Left lung (tissue), 10 donors: ENCODE data around the gene LDLRAD3. TPM values are rescaled to one million over a fixed set of nuclear protein-coding genes. Genes with fewer than 3 reads are reported as not detected.

Experiments used
- ATAC-seq: fragments of 200-7000 bp; cut with Tn5 transposase; one replicate; pipeline ENCODE4 v1.9.1; 2020; ENCODE audit warnings: moderate library complexity
- DNase-seq, 4 donors: peaks; one replicate each; pipeline ENCODE4 v3.0.0-alpha.2; 2013 to 2020
- H3K27ac ChIP-seq, 2 donors: fragments of 200-600 bp; sonication (generic) in 1 of 2; one replicate each; pipeline versions ENCODE4 v1.5.0 to v1.8.0; 2020 to 2021
- H3K27me3 ChIP-seq, 2 donors: fragments of 200-600 bp; sonication (generic) in 1 of 2; one replicate each; pipeline versions ENCODE4 v1.5.0 to v1.8.0; 2020 to 2021
- H3K36me3 ChIP-seq, 2 donors: fragments of 200-600 bp; sonication (generic) in 1 of 2; one replicate each; pipeline versions ENCODE4 v1.5.0 to v1.8.0; 2020 to 2021
- H3K4me1 ChIP-seq, 2 donors: fragments of 200-600 bp; one replicate each; pipeline ENCODE4 v1.8.0; 2021
- H3K4me3 ChIP-seq, 2 donors: fragments of 200-600 bp; sonication (generic) in 1 of 2; one replicate each; pipeline versions ENCODE4 v1.5.0 to v1.8.0; 2020 to 2021; ENCODE audit warnings: mild to moderate bottlenecking in 1 of 2
- H3K9me3 ChIP-seq, 2 donors: fragments of 200-600 bp; sonication (generic) in 1 of 2; one replicate each; pipeline versions ENCODE4 v1.5.0 to v1.8.0; 2020 to 2021
- intact Hi-C, 2 donors: fragments of 100-400 bp; cut with DNase I; formaldehyde crosslinking; loops; one replicate each; pipeline versions ENCODE4 v1.11.2 to v1.14.2; 2022
- polyA plus RNA-seq, 6 donors: library from polyadenylated mRNA; unstranded; fragments of 120-200 nt; gene quantifications; one replicate each; pipeline ENCODE4 v1.2.1, GENCODE V29; 2013; ENCODE audit not compliant: insufficient read length in 6 of 6
- total RNA-seq, 2 donors: library from RNA; stranded (reverse); fragmentation: NEBNext Ultra II Directional; extraction: Animal tissue kit (Norgen Biotek cat#: 25700); gene quantifications; one replicate each; pipeline ENCODE4 v1.2.1, GENCODE V29; 2021
- TF ChIP-seq, protein P1 (sequence below), 2 donors: fragments of 200-600 bp; sonication (generic) in 1 of 2; IDR thresholded peaks; one replicate each; pipeline versions ENCODE4 v1.5.0 to v1.8.0; 2021; ENCODE audit warnings: antibody characterized with exemption in 2 of 2
- donor health status: DM: no; HTN: yes; CAD: no.
- donor health status: DM: no; HTN: no; CAD: no.

The LDLRAD3 gene
- total and polyA plus RNA-seq, 8 donors, result 7.1 to 18.2 (median 16.8) TPM

DNA sequence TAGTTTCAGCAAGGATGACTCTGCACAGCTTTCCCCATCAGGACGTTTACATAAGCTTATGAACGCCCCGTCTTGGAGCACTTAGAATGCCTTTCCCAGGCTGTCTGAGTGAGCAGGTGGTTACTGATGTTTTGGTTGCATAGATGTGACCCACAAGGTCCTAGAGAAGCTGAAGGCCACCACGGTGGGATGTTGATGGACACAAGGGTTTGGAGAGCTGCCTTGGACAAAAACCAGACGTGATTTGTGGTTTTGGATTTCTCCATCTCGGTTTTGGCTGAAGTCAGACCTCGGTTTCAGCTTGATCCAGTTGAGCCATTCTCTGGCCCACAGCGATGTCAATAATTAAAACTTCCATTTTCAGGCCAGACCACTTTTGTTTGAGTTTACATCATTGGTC is 151.9 kb downstream of the LDLRAD3 start:
- no peaks in the 10 kb centered on the region for H3K9me3 ChIP-seq
- no peak overlapping the region for H3K4me3 ChIP-seq
- ATAC-seq (peak; percentile 39), DNase-seq (no peak)
- H3K27me3 ChIP-seq, result no peaks in the 10 kb centered on the region
- TF ChIP-seq, protein P1, sequence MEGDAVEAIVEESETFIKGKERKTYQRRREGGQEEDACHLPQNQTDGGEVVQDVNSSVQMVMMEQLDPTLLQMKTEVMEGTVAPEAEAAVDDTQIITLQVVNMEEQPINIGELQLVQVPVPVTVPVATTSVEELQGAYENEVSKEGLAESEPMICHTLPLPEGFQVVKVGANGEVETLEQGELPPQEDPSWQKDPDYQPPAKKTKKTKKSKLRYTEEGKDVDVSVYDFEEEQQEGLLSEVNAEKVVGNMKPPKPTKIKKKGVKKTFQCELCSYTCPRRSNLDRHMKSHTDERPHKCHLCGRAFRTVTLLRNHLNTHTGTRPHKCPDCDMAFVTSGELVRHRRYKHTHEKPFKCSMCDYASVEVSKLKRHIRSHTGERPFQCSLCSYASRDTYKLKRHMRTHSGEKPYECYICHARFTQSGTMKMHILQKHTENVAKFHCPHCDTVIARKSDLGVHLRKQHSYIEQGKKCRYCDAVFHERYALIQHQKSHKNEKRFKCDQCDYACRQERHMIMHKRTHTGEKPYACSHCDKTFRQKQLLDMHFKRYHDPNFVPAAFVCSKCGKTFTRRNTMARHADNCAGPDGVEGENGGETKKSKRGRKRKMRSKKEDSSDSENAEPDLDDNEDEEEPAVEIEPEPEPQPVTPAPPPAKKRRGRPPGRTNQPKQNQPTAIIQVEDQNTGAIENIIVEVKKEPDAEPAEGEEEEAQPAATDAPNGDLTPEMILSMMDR (IDR thresholded peaks at IDR 0.05), result no peak
- H3K4me1 ChIP-seq, result peaks cover 0 to 8% of the 10 kb centered on the region in 2 donors
- H3K36me3 ChIP-seq, result peaks cover 0 to 3% of the 10 kb centered on the region in 2 donors
- no peak overlapping the region for H3K27ac ChIP-seq
- intact Hi-C loops, result no loop called here

DNA sequence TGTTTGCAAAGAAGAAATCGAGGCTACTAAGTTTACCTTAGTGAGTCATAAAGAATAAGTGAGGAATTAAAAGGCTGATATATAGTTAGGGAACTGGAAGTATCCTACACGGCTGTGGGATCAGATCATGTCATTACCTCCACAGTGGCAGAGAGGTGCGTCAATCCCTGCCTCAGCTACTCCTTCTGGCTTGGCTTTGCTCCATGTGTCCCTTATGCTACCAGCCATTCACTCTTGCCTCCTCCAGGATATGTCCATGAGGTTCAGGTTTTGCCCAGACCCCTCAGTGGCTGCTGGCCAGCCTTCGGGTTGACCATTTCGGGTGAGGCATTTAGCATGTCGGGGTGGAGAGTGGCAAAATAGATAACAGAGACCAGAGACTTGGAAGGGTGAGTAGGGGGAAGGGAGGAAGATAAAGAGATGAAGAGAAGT is 153.4 kb downstream of the LDLRAD3 start:
- Histone ChIP-seq H3K4me1 (no peaks in the 10 kb centered on the region), H3K36me3 (peaks cover 0 to 3% of the 10 kb centered on the region in 2 donors), H3K4me3 (no peak overlapping the region), H3K9me3 (no peaks in the 10 kb centered on the region), H3K27me3 (no peaks in the 10 kb centered on the region), H3K27ac (no peak overlapping the region)
- DNase-seq, result no peak
- intact Hi-C loops, result no loop called here
- TF ChIP-seq, protein P1 (IDR thresholded peaks at IDR 0.05), result no peak
- no peak for ATAC-seq

DNA sequence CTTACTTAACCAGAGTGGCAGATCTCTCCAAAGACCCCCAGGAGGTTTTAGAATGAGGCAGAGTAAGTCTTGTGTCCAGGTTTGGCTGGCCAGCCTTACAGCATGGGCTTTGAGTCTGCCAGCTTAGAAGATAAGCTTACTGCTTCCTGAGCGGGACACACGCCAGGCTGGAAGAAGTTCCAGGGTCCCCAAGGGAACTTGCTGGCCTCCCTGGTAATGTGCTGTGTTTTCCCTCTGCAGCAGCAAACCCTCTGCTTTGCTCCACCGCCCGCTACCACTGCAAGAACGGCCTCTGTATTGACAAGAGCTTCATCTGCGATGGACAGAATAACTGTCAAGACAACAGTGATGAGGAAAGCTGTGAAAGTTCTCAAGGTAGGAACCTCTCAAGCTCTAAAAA is 154.2 kb downstream of the LDLRAD3 start:
- TF ChIP-seq, protein P1 (IDR thresholded peaks at IDR 0.05), result no peak
- ATAC-seq, result no peak
- intact Hi-C loops, result no loop called here

DNA sequence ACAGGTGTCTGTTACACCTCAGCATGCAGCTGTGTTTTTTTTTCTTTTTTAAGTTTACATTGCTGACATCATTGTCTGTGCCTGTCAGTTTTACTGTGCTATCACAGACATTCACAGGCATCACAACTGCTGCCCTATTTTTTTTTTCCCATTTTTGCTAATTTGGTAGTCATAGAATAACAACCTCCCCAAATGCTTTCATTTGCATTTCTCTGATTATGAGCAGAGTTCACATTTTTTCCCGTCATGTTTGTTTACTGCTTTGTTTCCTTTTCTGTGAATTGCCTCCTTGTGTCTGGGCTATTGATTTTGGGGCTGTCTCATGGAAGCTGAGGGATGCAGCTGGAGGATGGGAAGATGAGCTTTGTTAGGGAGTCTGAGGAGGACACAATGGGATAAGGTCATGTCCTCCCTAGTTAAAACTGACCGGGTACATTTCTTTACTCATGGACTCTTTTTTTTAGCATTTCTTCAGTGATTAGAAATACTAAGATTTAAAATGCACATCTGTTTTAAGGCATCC is 155.1 kb downstream of the LDLRAD3 start:
- Histone ChIP-seq H3K4me1 (no peaks in the 10 kb centered on the region), H3K27ac (no peak overlapping the region), H3K36me3 (peaks cover 0 to 3% of the 10 kb centered on the region in 2 donors), H3K27me3 (no peaks in the 10 kb centered on the region), H3K4me3 (no peak overlapping the region), H3K9me3 (no peaks in the 10 kb centered on the region)
- ATAC-seq (no peak), DNase-seq (no peak)
- TF ChIP-seq, protein P1 (IDR thresholded peaks at IDR 0.05), result no peak
- intact Hi-C loops, result no loop called here

More for the DNA sequence above, 154.2 kb downstream of the LDLRAD3 start:
- H3K9me3 ChIP-seq, result no peaks in the 10 kb centered on the region
- DNase-seq, result no peak
- no peak overlapping the region for H3K4me3 ChIP-seq
- H3K36me3 ChIP-seq, result peaks cover 0 to 3% of the 10 kb centered on the region in 2 donors
- H3K27ac ChIP-seq, result no peak overlapping the region
- no peaks in the 10 kb centered on the region for H3K4me1 ChIP-seq
- H3K27me3 ChIP-seq, result no peaks in the 10 kb centered on the region

DNA sequence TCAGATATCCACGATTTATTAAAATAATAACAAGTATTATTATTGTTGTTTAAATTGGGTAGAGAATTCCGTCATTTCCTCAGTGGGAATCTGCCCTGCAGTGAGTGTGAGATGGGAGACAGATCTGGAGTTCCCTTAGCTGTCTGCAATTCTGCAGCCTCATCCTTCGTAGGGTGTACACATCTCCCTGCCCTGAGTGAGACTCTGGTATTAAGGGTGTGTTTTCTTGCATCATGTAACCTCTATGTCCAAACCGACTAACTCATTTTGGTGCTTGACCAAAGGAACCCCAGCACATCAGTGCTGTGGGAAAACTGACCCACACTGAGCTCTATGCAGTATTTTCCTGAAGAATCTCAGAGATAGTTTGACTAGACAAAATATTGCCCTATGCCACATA is 157.6 kb downstream of the LDLRAD3 start:
- intact Hi-C loops, result no loop called here
- no peak overlapping the region for H3K27ac ChIP-seq
- H3K4me1 ChIP-seq, result no peaks in the 10 kb centered on the region

More for the DNA sequence above, 157.6 kb downstream of the LDLRAD3 start:
- no peak overlapping the region for H3K4me3 ChIP-seq
- DNase-seq (no peak), ATAC-seq (no peak)
- TF ChIP-seq, protein P1 (IDR thresholded peaks at IDR 0.05), result no peak
- no peaks in the 10 kb centered on the region for H3K27me3 ChIP-seq
- H3K36me3 ChIP-seq, result peaks cover 0 to 3% of the 10 kb centered on the region in 2 donors
- no peaks in the 10 kb centered on the region for H3K9me3 ChIP-seq
